Endothelial cell of umbilical vein (primary cell): ENCODE results near the gene SAA4. TPM values are rescaled to one million over a fixed set of nuclear protein-coding genes. Genes with fewer than 3 reads are reported as not detected.

Source experiments
- BruUV-seq: library from RNA; stranded (reverse); fragments of 400-500 nt; replicated peaks from 2 replicates; lab custom pipeline; 2021; lab: Mats Ljungman, UMichigan
- CTCF ChIA-PET: fragments of 300-600, 350-600 bp; sonication (Branson Sonifier 250); formaldehyde crosslinking; loops from one replicate; lab custom pipeline; 2021; ENCODE audit warnings: antibody characterized with exemption, inconsistent platforms; lab: Charles Lee
- POLR2A ChIA-PET: fragments of 300-600, 350-600 bp; sonication (Branson Sonifier 250); formaldehyde crosslinking; loops from one replicate; lab custom pipeline; 2021; ENCODE audit warnings: antibody characterized with exemption, inconsistent platforms; lab: Charles Lee
- DNase-seq: peaks from one replicate; pipeline ENCODE4 v3.0.0-alpha.2; 2011; ENCODE audit warnings: low read depth, low spot score
- FAIRE-seq: peaks from 2 replicates; lab custom pipeline; 2011; peaks lifted over from hg19 to GRCh38; lab: Jason Lieb, UNC
- H2AFZ ChIP-seq: 2 replicates; pipeline ENCODE4 v1.6.0; 2012; ENCODE audit warnings: low read depth, low read length, control low read depth, inconsistent platforms
- H3K27ac ChIP-seq: 2 replicates; pipeline ENCODE4 v1.5.1; 2011; ENCODE audit warnings: low read depth, mild to moderate bottlenecking, control low read depth, low read length, moderate library complexity; ENCODE audit not compliant: insufficient read depth
- H3K27me3 ChIP-seq, 2 experiments: 2 replicates each; pipeline versions ENCODE4 v1.6.0 to v1.6.1; 2011; ENCODE audit warnings: low read length in 2 of 2, mixed read lengths in 1 of 2; ENCODE audit not compliant: control insufficient read depth in 2 of 2, insufficient read depth in 2 of 2
- H3K36me3 ChIP-seq, 2 experiments: 2 replicates in 1 of 2; 3 replicates in 1 of 2; pipeline ENCODE4 v1.5.1; 2011; ENCODE audit warnings: low read length in 2 of 2, mild to moderate bottlenecking in 1 of 2, moderate library complexity in 1 of 2; ENCODE audit not compliant: control insufficient read depth in 2 of 2, insufficient read depth in 2 of 2; ENCODE audit errors: extremely low read depth in 1 of 2
- H3K4me1 ChIP-seq: 3 replicates; pipeline ENCODE4 v1.5.1; 2011; ENCODE audit warnings: mild to moderate bottlenecking, low read length; ENCODE audit not compliant: control insufficient read depth, insufficient read depth; ENCODE audit errors: extremely low read depth
- H3K4me2 ChIP-seq: 2 replicates; pipeline ENCODE4 v1.6.1; 2011; ENCODE audit warnings: low read length, control low read depth, mixed read lengths; ENCODE audit not compliant: insufficient read depth
- H3K4me3 ChIP-seq, 3 experiments: fragments of 200-600 bp in 1 of 3; sonication (generic), shearing (Covaris generic) in 1 of 3; replicated peaks in 1 of 3; 2 replicates each; pipeline ENCODE4 v1.5.1; 2011 to 2016; ENCODE audit warnings: control low read depth in 3 of 3, low read length in 3 of 3, mild to moderate bottlenecking in 2 of 3, inconsistent platforms in 1 of 3, low read depth in 1 of 3, moderate library complexity in 1 of 3; ENCODE audit not compliant: insufficient read depth in 1 of 3
- H3K79me2 ChIP-seq: 2 replicates; pipeline ENCODE4 v1.6.0; 2012; ENCODE audit warnings: low read length, inconsistent platforms; ENCODE audit not compliant: control insufficient read depth, insufficient read depth
- H3K9ac ChIP-seq: replicated peaks from 2 replicates; pipeline ENCODE3; 2011; ENCODE audit warnings: low read length, control low read depth; ENCODE audit not compliant: insufficient read depth; ENCODE audit errors: extremely low read depth
- H3K9me1 ChIP-seq: replicated peaks from 3 replicates; pipeline ENCODE4 v1.6.0; 2011; ENCODE audit warnings: mild to moderate bottlenecking, low read length; ENCODE audit not compliant: control insufficient read depth, insufficient read depth; ENCODE audit errors: extremely low read depth
- H3K9me3 ChIP-seq: replicated peaks from 2 replicates; pipeline ENCODE4 v1.5.1; 2012; ENCODE audit warnings: low read length, inconsistent platforms; ENCODE audit not compliant: control insufficient read depth, insufficient read depth
- H4K20me1 ChIP-seq: replicated peaks from 2 replicates; pipeline ENCODE3; 2011; ENCODE audit warnings: mild to moderate bottlenecking, low read length; ENCODE audit not compliant: control insufficient read depth, insufficient read depth; ENCODE audit errors: extremely low read depth
- CTCF ChIP-seq, 2 donors: IDR thresholded peaks; 1 replicate in 1 of 2; 2 replicates in 1 of 2; pipeline ENCODE4 v1.5.1; 2011; ENCODE audit warnings: low read length in 2 of 2, mild to moderate bottlenecking in 2 of 2, moderate library complexity in 2 of 2, control low read depth in 1 of 2, inconsistent platforms in 1 of 2, low read depth in 1 of 2; ENCODE audit not compliant: insufficient read depth in 1 of 2; ENCODE audit errors: extremely low read depth in 1 of 2
- EZH2 ChIP-seq: IDR thresholded peaks from 2 replicates; pipeline ENCODE4 v1.6.1; 2012; ENCODE audit warnings: borderline replicate concordance, low read depth, mild to moderate bottlenecking, moderate library complexity, low read length, inconsistent platforms; ENCODE audit not compliant: severe bottlenecking
- FOS ChIP-seq: IDR thresholded peaks from 2 replicates; pipeline ENCODE4 v1.6.1; 2011; ENCODE audit warnings: mild to moderate bottlenecking, low read length, moderate library complexity, borderline replicate concordance; ENCODE audit not compliant: insufficient read depth
- GATA2 ChIP-seq: IDR thresholded peaks from 2 replicates; pipeline ENCODE4 v1.7.0; 2011; ENCODE audit warnings: low read depth, mild to moderate bottlenecking, moderate library complexity, mixed read lengths, low read length; ENCODE audit not compliant: insufficient read length, insufficient read depth
- JUN ChIP-seq: IDR thresholded peaks from 2 replicates; pipeline ENCODE4 v1.6.1; 2011; ENCODE audit warnings: borderline replicate concordance, low read depth; ENCODE audit not compliant: insufficient read length, insufficient read depth
- MYC ChIP-seq: IDR thresholded peaks from one replicate; pipeline ENCODE4 v1.6.1; 2011; ENCODE audit warnings: mild to moderate bottlenecking, low read depth, low read length
- POLR2A ChIP-seq: IDR thresholded peaks from 2 replicates; pipeline ENCODE4 v1.6.1; 2012; ENCODE audit warnings: low read depth, mild to moderate bottlenecking, control low read depth, low read length
- POLR2AphosphoS5 ChIP-seq: IDR thresholded peaks from 2 replicates; pipeline ENCODE4 v1.6.1; 2012; ENCODE audit warnings: low read depth, mild to moderate bottlenecking, control low read depth, low read length, moderate library complexity; ENCODE audit not compliant: insufficient read depth
- dilution Hi-C: fragments of 300-500 bp; cut with MboI; formaldehyde crosslinking; loops from one replicate; pipeline ENCODE4 v1.15.0; 2019; ENCODE audit warnings: low sequenced_read_pairs; ENCODE audit not compliant: extremely low pct_ligation_motif_present
- intact Hi-C: fragments of 100-400 bp; cut with micrococcal nuclease; formaldehyde crosslinking; loops from one replicate; pipeline ENCODE4 v1.10.0; 2022
- polyA plus RNA-seq, 4 experiments: library from polyadenylated mRNA; depleted of rRNA in 3 of 4; stranded (reverse) in 3 of 4; unstranded in 1 of 4; fragments of >200 nt; gene quantifications; 2 replicates each; pipeline versions ENCODE4 v1.2.1 to v1.2.3, GENCODE V29; 2011 to 2012; ENCODE audit warnings: missing spikeins in 1 of 4
- total RNA-seq: library from RNA; stranded (reverse); gene quantifications from 2 replicates; pipeline ENCODE4 v1.2.3, GENCODE V29; 2021
- TF ChIP-seq, protein P1 (sequence below): IDR thresholded peaks from 2 replicates; pipeline ENCODE4 v1.6.1; 2011; ENCODE audit not compliant: insufficient read depth, insufficient read length

The SAA4 gene
- total and polyA plus RNA-seq, 2 donors (not counting 3 experiments of a cell fraction or from before 2014, with no cell fraction given): not detected

- no peak for FAIRE-seq
- H3K27ac ChIP-seq: no peak overlapping the region
- H3K9ac ChIP-seq: no peak overlapping the region
- peaks cover 4% of the 10 kb centered on the region in 2 experiments for H3K27me3 ChIP-seq
- no peaks in the 10 kb centered on the region for H3K4me1 ChIP-seq
- ChIA-PET CTCF (interaction anchor here (3.0 kb wide), 1 partner anchor 10 kb away, joined by 12 read pairs; no protein-coding TSS in a partner anchor), POLR2A (no interaction called here)
- intact Hi-C loops: no loop called here
- H4K20me1 ChIP-seq: no peaks in the 10 kb centered on the region
- H3K4me3 ChIP-seq: no peak overlapping the region
- no peaks in the 10 kb centered on the region for H3K79me2 ChIP-seq
- TF ChIP-seq FOS (no peak), POLR2AphosphoS5 (no peak), JUN (no peak), CTCF (IDR thresholded peaks at IDR 0.05; ENCODE audit: extremely low read depth in 1 of 2, insufficient read depth in 1 of 2, low read depth in 1 of 2, low read length in 2 of 2) (no peak), MYC (no peak), POLR2A (no peak), EZH2 (no peak), GATA2 (no peak)
- TF ChIP-seq, protein P1, sequence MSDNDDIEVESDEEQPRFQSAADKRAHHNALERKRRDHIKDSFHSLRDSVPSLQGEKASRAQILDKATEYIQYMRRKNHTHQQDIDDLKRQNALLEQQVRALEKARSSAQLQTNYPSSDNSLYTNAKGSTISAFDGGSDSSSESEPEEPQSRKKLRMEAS: no peak
- BruUV-seq: no TSS peak
- no peak overlapping the region for H3K4me2 ChIP-seq
- H2AFZ ChIP-seq: no peak overlapping the region
- H3K9me1 ChIP-seq: no peaks in the 10 kb centered on the region
- H3K36me3 ChIP-seq: no peaks in the 10 kb centered on the region
- dilution Hi-C loops: no loop called here
- DNase-seq: no peak
- no peaks in the 10 kb centered on the region for H3K9me3 ChIP-seq
These were observed 2.7 kb downstream of the SAA4 start for GRCh38 chr11:18233912-18234311.
